Gastrocnemius medialis (tissue), 4 donors: ENCODE results near the gene TSSK6. TPM values are rescaled to one million over a fixed set of nuclear protein-coding genes. Genes with fewer than 3 reads are reported as not detected.

Experiments used
- ATAC-seq, 2 donors: fragments of 150-250 bp; one replicate each; pipeline ENCODE4 v1.9.1; 2016
- DNase-seq, 2 donors: peaks; one replicate each; pipeline ENCODE4 v3.0.0-alpha.2; 2019
- H3K27ac ChIP-seq, 4 donors: fragments of 200-600 bp; sonication (generic); 1 replicate in 1 of 4; 2 replicates in 3 of 4; pipeline ENCODE4 v1.5.1; 2016 to 2018; ENCODE audit warnings: mild to moderate bottlenecking in 2 of 4, moderate library complexity in 1 of 4
- H3K27me3 ChIP-seq, 3 donors: fragments of 200-600 bp; sonication (generic) in 2 of 3; 1 replicate in 1 of 3; 2 replicates in 2 of 3; pipeline versions ENCODE4 v1.5.1 to v1.6.0; 2016 to 2019; ENCODE audit warnings: mild to moderate bottlenecking in 1 of 3, moderate library complexity in 1 of 3
- H3K36me3 ChIP-seq, 2 donors: fragments of 200-600 bp; sonication (generic) in 1 of 2; one replicate each; pipeline ENCODE4 v1.5.1; 2017 to 2018
- H3K4me1 ChIP-seq, 2 donors: fragments of 200-600 bp; sonication (generic) in 1 of 2; one replicate each; pipeline ENCODE4 v1.5.1; 2016 to 2017; ENCODE audit warnings: mild to moderate bottlenecking in 2 of 2
- H3K4me3 ChIP-seq, 4 donors: fragments of 200-600 bp; sonication (generic) in 3 of 4; 1 replicate in 1 of 4; 2 replicates in 3 of 4; pipeline ENCODE4 v1.5.1; 2016 to 2019; ENCODE audit warnings: mild to moderate bottlenecking in 2 of 4
- H3K9me3 ChIP-seq, 3 donors: fragments of 200-600 bp; sonication (generic) in 2 of 3; 1 replicate in 1 of 3; 2 replicates in 2 of 3; pipeline ENCODE4 v1.5.1; 2016 to 2019
- POLR2A ChIP-seq, 2 donors: fragments of 450-650 bp; IDR thresholded peaks; one replicate each; pipeline ENCODE4 v1.6.1; 2017; ENCODE audit warnings: antibody characterized with exemption in 2 of 2, mild to moderate bottlenecking in 2 of 2, moderate library complexity in 2 of 2
- in situ Hi-C, 4 donors: fragments of 200-750 bp; cut with MboI; loops; one replicate each; pipeline versions ENCODE4 v1.15.0 to v1.8.0; 2017; ENCODE audit warnings: low sequenced_read_pairs in 4 of 4
- intact Hi-C: fragments of 100-400 bp; cut with DNase I; formaldehyde crosslinking; loops from one replicate; pipeline ENCODE4 v1.15.1; 2023; ENCODE audit warnings: low total_unique reads
- total RNA-seq, 4 donors: library from RNA; depleted of rRNA; stranded (reverse); fragments of >200 nt; gene quantifications; one replicate each; pipeline versions ENCODE4 v1.1.0 to v1.2.3, GENCODE V29; 2016
- TF ChIP-seq, protein P1 (sequence below), 5 experiments: fragments of 450-650 bp in 3 of 5; fragments of 200-600 bp in 2 of 5; sonication (generic) in 2 of 5; IDR thresholded peaks in 4 of 5; conservative IDR thresholded peaks in 1 of 5; 1 replicate in 4 of 5; 2 replicates in 1 of 5; pipeline ENCODE4 v1.5.1; 2016 to 2019; ENCODE audit warnings: antibody characterized with exemption in 5 of 5, mild to moderate bottlenecking in 3 of 5, moderate library complexity in 3 of 5

TSSK6 gene
- total RNA-seq, 4 donors from 2014 or later: 0.80 to 1.7 TPM; not detected in 2

DNA sequence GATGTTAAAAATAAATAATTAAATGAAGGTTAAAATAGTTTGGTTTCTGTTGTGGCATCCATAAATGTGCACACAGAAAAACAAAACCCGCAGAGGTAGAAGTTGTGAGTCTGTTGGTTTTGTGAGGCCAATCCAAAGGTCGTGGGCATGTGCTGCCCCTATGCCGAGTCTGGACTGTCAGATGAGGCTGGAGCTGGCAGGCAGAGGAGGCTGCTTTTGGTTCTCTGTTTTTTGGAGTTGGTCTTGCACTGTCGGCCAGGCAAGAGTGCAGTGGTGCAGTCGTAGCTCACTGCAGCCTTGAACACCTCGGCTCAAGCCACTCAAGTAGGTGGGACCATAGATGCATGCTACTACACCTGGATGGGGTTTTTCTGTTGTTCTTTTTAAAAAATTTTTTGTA lies 43.7 kb downstream of the TSSK6 start:
- in situ Hi-C loops (no loop called here), intact Hi-C loops (no loop called here)
- no peak for TF ChIP-seq POLR2A (IDR thresholded peaks at IDR 0.05)
- TF ChIP-seq, protein P1, sequence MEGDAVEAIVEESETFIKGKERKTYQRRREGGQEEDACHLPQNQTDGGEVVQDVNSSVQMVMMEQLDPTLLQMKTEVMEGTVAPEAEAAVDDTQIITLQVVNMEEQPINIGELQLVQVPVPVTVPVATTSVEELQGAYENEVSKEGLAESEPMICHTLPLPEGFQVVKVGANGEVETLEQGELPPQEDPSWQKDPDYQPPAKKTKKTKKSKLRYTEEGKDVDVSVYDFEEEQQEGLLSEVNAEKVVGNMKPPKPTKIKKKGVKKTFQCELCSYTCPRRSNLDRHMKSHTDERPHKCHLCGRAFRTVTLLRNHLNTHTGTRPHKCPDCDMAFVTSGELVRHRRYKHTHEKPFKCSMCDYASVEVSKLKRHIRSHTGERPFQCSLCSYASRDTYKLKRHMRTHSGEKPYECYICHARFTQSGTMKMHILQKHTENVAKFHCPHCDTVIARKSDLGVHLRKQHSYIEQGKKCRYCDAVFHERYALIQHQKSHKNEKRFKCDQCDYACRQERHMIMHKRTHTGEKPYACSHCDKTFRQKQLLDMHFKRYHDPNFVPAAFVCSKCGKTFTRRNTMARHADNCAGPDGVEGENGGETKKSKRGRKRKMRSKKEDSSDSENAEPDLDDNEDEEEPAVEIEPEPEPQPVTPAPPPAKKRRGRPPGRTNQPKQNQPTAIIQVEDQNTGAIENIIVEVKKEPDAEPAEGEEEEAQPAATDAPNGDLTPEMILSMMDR (IDR thresholded peaks at IDR 0.05 in 4 of 5, conservative IDR thresholded peaks at IDR 0.05 in 1 of 5): no peak
- no peak for ATAC-seq
- peaks cover 26 to 29% of the 10 kb centered on the region in 2 donors for H3K4me1 ChIP-seq
- peaks cover 0 to 16% (median 0%) of the 10 kb centered on the region in 3 donors for H3K9me3 ChIP-seq
- H3K36me3 ChIP-seq: peaks cover 0 to 18% of the 10 kb centered on the region in 2 donors
- H3K4me3 ChIP-seq: no peak overlapping the region
- DNase-seq: no peak
- no peak overlapping the region for H3K27ac ChIP-seq
- H3K27me3 ChIP-seq: no peaks in the 10 kb centered on the region

DNA sequence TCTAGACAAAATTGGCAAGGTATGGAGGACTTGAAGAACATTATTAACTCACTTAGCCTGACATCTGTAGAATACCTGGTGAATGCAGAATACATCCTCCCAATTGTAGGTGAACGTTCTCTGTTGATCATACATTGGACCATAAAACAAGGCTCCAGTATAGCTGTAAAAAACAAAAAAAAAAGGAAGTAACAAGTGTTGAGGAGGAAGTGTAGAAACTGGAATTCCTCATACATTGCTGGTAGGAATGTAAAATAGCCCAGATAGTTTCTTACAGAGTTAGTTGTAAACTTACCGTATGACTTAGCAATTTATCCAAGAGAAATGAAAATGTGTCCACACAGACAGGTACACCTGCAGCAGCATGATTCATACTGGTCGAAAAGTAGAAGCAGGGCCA lies 44.8 kb downstream of the TSSK6 start:
- DNase-seq (no peak), ATAC-seq (no peak)
- intact Hi-C loops: no loop called here
- Histone ChIP-seq H3K27me3 (no peaks in the 10 kb centered on the region), H3K4me1 (peaks cover 18 to 24% of the 10 kb centered on the region in 2 donors), H3K27ac (no peak overlapping the region), H3K9me3 (peaks cover 0 to 16% (median 0%) of the 10 kb centered on the region in 3 donors), H3K36me3 (peaks cover 0 to 29% of the 10 kb centered on the region in 2 donors), H3K4me3 (no peak overlapping the region)
- no peak for TF ChIP-seq POLR2A (IDR thresholded peaks at IDR 0.05)
- TF ChIP-seq, protein P1 (IDR thresholded peaks at IDR 0.05 in 4 of 5, conservative IDR thresholded peaks at IDR 0.05 in 1 of 5): no peak
- in situ Hi-C loops: no loop called here

DNA sequence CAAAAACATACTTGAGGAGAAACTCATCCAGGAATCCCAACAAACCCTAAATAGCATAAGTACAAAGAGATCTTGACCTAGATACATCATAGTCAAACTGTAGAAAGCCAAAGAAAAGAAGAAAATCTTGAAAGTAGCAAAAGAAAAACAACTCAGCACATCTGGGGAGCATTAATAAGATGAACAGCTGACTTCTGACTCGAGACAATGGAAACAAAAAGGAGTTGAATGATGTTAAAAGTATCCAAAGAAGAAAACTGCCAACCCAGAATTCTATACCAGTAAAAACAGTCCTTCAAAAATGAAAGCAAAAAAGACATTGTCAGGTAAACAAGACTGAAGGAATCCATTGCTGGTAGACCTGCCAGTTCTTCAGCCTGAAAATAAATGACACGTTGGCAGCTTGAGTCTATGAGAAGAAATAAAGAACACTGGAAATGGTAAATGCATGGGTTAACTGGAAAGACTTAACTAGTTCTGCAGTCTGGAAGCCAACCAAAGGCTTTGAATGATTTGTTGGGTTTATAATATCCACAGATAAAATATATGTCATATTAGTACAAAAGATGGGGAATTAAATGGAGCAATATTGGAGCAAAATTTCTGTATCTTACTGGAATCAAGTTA lies 46.8 kb downstream of the TSSK6 start:
- in situ Hi-C loops (no loop called here), intact Hi-C loops (no loop called here)
- peaks cover 0 to 16% (median 0%) of the 10 kb centered on the region in 3 donors for H3K9me3 ChIP-seq
- TF ChIP-seq, protein P1 (IDR thresholded peaks at IDR 0.05 in 4 of 5, conservative IDR thresholded peaks at IDR 0.05 in 1 of 5): no peak
- no peak for TF ChIP-seq POLR2A (IDR thresholded peaks at IDR 0.05)
- H3K36me3 ChIP-seq: peaks cover 0 to 34% of the 10 kb centered on the region in 2 donors
- DNase-seq (no peak), ATAC-seq (no peak)
- H3K4me3 ChIP-seq: no peak overlapping the region
- no peaks in the 10 kb centered on the region for H3K27me3 ChIP-seq
- peaks cover 16 to 23% of the 10 kb centered on the region in 2 donors for H3K4me1 ChIP-seq
- no peak overlapping the region for H3K27ac ChIP-seq

DNA sequence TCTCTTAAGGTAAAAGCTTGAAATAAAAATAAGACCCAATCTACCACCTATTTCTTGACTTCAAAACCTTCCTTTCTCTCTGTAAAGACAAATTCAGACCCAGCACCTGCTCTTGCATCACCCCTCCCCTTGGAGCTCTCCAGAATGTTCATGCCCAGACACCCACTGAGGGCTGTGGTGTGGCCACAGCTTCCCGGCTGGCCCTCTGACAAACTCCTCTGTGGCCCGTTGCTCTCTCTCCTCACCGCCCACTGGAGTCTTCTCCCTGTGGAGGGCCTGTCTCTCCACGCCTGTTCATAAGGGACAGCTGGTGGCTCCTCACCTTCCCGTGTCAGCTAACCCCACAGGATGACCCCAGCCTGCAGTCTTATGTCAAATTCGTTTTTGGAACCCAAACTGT lies 49.1 kb downstream of the TSSK6 start:
- Histone ChIP-seq H3K27me3 (no peaks in the 10 kb centered on the region), H3K27ac (no peak overlapping the region), H3K4me1 (peaks cover 39 to 41% of the 10 kb centered on the region in 2 donors), H3K4me3 (no peak overlapping the region), H3K36me3 (peaks cover 0 to 34% of the 10 kb centered on the region in 2 donors), H3K9me3 (peaks cover 0 to 16% (median 0%) of the 10 kb centered on the region in 3 donors)
- ATAC-seq (no peak), DNase-seq (no peak)
- intact Hi-C loops (no loop called here), in situ Hi-C loops (no loop called here)
- TF ChIP-seq, protein P1 (IDR thresholded peaks at IDR 0.05 in 4 of 5, conservative IDR thresholded peaks at IDR 0.05 in 1 of 5): no peak
- no peak for TF ChIP-seq POLR2A (IDR thresholded peaks at IDR 0.05)
